Dermis microvascular lymphatic vessel endothelial cell (primary cell): Measurements from ENCODE around the gene MBOAT7. TPM values are rescaled to one million over a fixed set of nuclear protein-coding genes. Genes with fewer than 3 reads are reported as not detected.
"Not testable (repeated sequence)": the region's sequence is repeated elsewhere in the genome, so short reads cannot be mapped to it uniquely, and the experiment has no call there.

Experiments
- DNase-seq, 2 donors: peaks; one replicate each; pipeline versions ENCODE4 v3.0.0 to v3.0.0-alpha.2; 2010; ENCODE audit warnings: low read depth in 2 of 2
- total RNA-seq: library from RNA; depleted of rRNA; stranded (reverse); fragments of >200 nt; gene quantifications from 2 replicates; pipeline ENCODE4 v1.2.1, GENCODE V29; 2014

MBOAT7 gene, protein sequence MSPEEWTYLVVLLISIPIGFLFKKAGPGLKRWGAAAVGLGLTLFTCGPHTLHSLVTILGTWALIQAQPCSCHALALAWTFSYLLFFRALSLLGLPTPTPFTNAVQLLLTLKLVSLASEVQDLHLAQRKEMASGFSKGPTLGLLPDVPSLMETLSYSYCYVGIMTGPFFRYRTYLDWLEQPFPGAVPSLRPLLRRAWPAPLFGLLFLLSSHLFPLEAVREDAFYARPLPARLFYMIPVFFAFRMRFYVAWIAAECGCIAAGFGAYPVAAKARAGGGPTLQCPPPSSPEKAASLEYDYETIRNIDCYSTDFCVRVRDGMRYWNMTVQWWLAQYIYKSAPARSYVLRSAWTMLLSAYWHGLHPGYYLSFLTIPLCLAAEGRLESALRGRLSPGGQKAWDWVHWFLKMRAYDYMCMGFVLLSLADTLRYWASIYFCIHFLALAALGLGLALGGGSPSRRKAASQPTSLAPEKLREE
- 10.1 and 20.5 TPM in 2 replicates for total RNA-seq

DNA sequence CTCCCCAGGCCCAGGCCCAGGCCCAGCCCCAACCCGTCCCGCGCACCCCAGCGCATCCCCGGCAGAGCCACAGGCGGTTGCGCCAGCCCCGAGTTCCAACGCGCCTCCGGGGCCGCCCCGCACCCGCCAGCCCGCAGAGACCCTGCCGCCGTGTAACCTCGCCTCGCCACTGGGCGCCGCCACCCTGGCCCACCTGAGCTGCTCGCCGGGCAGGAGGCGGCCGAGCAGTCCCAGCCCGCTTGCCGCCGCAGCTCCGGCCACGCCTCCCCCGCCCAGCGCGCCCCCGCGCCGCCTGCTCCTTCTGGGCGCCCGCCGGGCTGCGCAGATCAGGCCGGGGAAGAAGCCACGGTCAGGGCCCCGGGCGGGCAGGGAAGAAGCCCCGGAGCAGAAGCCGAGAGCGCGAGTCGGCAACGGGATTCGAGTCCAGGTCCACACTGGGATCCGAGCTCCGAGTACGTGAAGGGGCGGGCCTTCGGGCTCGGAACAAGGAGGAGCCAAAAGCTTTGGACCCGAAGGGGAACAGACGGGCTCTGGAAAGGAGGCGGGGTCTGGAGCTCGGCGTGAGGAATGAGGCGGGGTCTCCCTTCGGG lies at the start of gene MBOAT7:
MBOAT7 (minus strand) TSS at position 436 of the 590 bp plus-strand sequence. CDS start 1,072 bp downstream, outside the sequence.
- DNase-seq = no peak

- DNase-seq = no peak
Measured at GRCh38 chr19:54233941-54234340, 44.6 kb upstream of the MBOAT7 start.

DNA sequence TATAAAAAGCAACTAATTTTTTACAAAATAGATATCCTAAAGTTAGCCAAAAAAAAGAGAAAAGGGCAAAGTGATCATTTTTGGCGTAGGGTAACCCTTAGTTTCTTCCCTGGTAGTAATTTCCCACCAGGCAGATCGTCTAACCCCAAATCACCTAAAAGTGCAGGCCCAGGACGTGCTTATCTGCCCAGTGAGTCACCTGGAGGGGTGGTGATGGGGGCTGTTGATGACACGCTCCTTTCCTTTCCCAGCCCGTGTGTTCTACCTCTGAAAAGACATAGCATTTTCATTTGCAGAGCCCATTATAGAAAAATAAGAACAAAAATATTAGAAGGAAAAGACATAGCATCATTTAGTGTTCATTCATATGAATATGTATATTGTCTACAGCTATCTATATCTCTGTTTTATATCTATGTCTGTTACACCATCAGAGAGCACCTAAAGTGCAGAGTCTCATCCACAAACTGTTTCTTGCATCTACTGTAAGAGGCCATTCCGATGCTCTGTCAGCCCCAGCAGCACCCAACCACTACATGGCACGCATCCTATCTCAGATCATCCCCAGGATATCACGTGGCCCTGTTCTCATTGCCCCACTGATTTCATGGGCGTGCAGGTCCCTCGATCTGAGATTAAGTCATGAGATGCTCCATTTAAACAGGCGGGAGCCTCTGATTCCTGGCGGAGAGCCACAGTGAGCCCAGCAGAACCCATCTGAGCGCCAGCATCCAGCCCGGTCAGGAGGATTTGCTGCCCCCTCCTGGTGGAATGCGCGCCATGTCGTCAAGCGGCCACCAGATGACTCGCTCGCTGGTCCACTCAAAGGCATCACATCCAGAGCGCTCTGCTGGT lies 41.9 kb upstream of the MBOAT7 start:
- peak; percentile 56 to 77 for DNase-seq

GRCh38 chr19:54230031-54230430 lies 40.7 kb upstream of the MBOAT7 start:
- no peak for DNase-seq

- no peak for DNase-seq
Measured at GRCh38 chr19:54229146-54229545, 39.8 kb upstream of the MBOAT7 start.

DNA sequence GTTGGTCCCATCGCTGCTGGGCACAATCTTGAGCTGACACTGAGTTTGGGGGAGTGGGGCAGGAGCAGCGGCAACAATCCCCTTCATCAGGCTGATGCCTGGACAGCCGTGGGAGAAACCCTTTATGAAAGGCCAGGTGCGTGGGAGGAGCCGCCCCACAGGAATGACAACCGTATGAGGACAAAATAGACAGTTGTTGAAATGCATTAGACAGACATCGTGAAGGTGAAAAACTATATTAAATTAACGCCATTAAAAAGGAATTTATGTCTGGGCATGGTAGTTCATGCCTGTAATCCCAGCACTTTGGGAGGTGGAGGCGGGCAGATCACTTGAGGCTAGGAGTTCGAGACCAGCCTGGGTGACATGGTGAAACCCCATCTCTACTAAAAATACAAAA lies 35.2 kb upstream of the MBOAT7 start:
- DNase-seq = not testable (repeated sequence)

GRCh38 chr19:54223937-54224281 lies 34.5 kb upstream of the MBOAT7 start:
- DNase-seq = not testable (repeated sequence)

GRCh38 chr19:54223277-54223936 lies 34.0 kb upstream of the MBOAT7 start:
- not testable (repeated sequence) for DNase-seq

GRCh38 chr19:54222474-54223276 lies 33.3 kb upstream of the MBOAT7 start, which contains the start of gene LILRB3:
Gene LILRB3, minus strand, starts transcription at chr19:54223007. Its CDS starts 31 bp downstream, at chr19:54222976.
- not testable (repeated sequence) for DNase-seq

DNA sequence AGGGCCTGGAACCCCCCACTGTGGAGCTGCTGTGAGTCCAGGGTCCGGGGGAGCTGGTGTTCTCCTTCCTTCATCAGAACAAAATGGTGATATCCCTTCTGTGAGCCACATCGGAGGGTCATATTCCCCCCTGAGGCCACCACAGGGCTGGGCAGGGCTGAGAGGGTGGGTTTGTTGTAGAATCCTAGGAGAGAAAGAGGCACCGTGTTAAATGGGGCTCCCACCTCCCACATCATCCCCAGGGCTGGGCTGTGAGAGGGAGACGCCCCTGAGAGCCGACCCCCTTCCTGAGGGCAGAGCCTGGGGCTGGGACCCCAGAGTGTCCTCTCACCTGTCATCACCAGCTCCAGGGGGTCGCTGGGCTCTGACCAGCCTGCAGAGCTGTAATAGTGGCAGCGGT lies 32.6 kb upstream of the MBOAT7 start:
- not testable (repeated sequence) for DNase-seq

- not testable (repeated sequence) for DNase-seq
Measured at GRCh38 chr19:54219702-54220101, 30.3 kb upstream of the MBOAT7 start.

GRCh38 chr19:54218960-54219661 lies 29.7 kb upstream of the MBOAT7 start:
- DNase-seq = no peak

DNA sequence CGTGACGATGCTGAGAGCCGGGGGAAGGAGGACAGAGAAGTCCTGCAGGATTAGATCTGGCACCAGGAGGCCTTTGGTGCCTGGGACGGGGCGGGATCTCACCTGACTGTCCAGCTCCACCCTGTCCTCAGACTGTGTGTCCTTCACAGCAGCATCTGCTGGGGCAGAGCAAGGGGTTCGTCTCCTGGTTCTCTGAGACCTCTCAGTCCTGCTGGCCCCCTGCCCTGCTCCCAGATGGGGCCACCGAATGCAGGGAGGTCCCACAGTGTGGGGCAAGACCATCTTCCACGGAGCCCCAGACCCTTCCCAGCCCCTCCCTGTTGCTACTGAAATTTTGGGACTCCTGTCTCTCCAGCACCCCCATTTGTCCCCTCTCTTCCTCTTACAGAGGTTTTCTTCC lies 28.9 kb upstream of the MBOAT7 start:
- DNase-seq = no peak

- not testable (repeated sequence) for DNase-seq
Measured at GRCh38 chr19:54217517-54218247, 28.3 kb upstream of the MBOAT7 start.

- DNase-seq = no peak
Measured at GRCh38 chr19:54216869-54217268, 27.5 kb upstream of the MBOAT7 start.

DNA sequence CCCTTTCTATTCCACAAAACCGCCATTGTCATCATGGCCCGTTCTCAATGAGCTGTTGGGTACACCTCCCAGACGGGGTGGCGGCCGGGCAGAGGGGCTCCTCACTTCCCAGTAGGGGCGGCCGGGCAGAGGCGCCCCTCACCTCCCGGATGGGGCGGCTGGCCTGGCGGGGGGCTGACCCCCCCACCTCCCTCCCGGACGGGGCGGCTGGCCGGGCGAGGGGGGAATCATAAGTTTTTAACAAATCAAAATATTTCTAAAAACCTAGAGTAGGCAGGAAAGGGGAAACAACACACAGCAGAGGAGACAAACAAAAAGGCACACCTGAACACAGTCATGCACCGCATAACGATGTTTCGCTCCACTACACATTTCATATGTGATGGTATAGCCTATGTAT lies 25.4 kb upstream of the MBOAT7 start:
- DNase-seq = not testable (repeated sequence)

DNA sequence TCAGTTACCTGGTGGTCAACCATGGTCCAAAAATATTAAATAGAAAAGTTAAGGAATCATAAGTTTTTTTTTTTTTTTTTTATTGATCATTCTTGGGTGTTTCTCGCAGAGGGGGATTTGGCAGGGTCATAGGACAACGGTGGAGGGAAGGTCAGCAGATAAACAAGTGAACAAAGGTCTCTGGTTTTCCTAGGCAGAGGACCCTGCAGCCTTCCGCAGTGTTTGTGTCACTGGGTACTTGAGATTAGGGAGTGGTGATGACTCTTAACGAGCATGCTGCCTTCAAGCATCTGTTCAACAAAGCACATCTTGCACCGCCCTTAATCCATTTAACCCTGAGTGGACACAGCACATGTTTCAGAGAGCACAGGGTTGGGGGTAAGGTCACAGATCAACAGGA lies 24.8 kb upstream of the MBOAT7 start:
- not testable (repeated sequence) for DNase-seq

GRCh38 chr19:54211235-54211634 lies 21.9 kb upstream of the MBOAT7 start:
- DNase-seq = no peak
